HepG2 (cell line): ENCODE results near the gene CAPZB. TPM values are rescaled to one million over a fixed set of nuclear protein-coding genes. Genes with fewer than 3 reads are reported as not detected.

Experiments
- AGO1 ChIP-seq: fragments of 200-400 bp; formaldehyde crosslinking; IDR thresholded peaks from 2 replicates; pipeline ENCODE4 v1.6.1; 2017; ENCODE audit warnings: mild to moderate bottlenecking, low read depth, low read length, moderate library complexity; ENCODE audit not compliant: poor library complexity, severe bottlenecking
- AKAP8 ChIP-seq: sonication (generic); formaldehyde crosslinking; IDR thresholded peaks from 2 replicates; pipeline ENCODE4 v1.5.1; 2020; ENCODE audit warnings: mild to moderate bottlenecking, missing genetic modification reagents
- ATF7 ChIP-seq, 2 experiments: fragments of 450-650 bp in 1 of 2; sonication (generic) in 1 of 2; formaldehyde crosslinking in 1 of 2; IDR thresholded peaks; 2 replicates each; pipeline versions ENCODE4 v1.4.0 to v1.6.1; 2016 to 2020; ENCODE audit warnings: antibody characterized with exemption in 1 of 2, mild to moderate bottlenecking in 1 of 2, missing genetic modification reagents in 1 of 2
- BRCA1 ChIP-seq: sonication (generic); formaldehyde crosslinking; IDR thresholded peaks from 2 replicates; pipeline ENCODE4 v1.4.0; 2020; ENCODE audit warnings: missing genetic modification reagents
- CERS6 ChIP-seq: sonication (generic); formaldehyde crosslinking; IDR thresholded peaks from 2 replicates; pipeline ENCODE4 v1.5.0; 2020; ENCODE audit warnings: missing genetic modification reagents
- CTCF ChIP-seq: sonication (generic); formaldehyde crosslinking; IDR thresholded peaks from 2 replicates; pipeline ENCODE4 v1.5.0; 2020; ENCODE audit warnings: mild to moderate bottlenecking, missing genetic modification reagents, moderate library complexity
- DPF2 ChIP-seq: sonication (generic); formaldehyde crosslinking; IDR thresholded peaks from 2 replicates; pipeline ENCODE4 v1.4.0; 2020; ENCODE audit warnings: mild to moderate bottlenecking, low read depth, missing genetic modification reagents, borderline replicate concordance
- FOXP4 ChIP-seq: sonication (generic); formaldehyde crosslinking; IDR thresholded peaks from 2 replicates; pipeline ENCODE4 v1.4.0; 2020; ENCODE audit warnings: missing genetic modification reagents
- GABPB1 ChIP-seq: IDR thresholded peaks from 2 replicates; pipeline ENCODE4 v1.6.1; 2016; ENCODE audit warnings: mild to moderate bottlenecking, missing genetic modification reagents, moderate library complexity, missing compliant biosample characterization
- HNRNPK ChIP-seq: fragments of 200-400 bp; formaldehyde crosslinking; IDR thresholded peaks from 2 replicates; pipeline ENCODE4 v1.6.1; 2018; ENCODE audit warnings: low read length, low read depth, moderate library complexity, mild to moderate bottlenecking; ENCODE audit not compliant: poor library complexity, severe bottlenecking
- IKZF4 ChIP-seq: sonication (generic); formaldehyde crosslinking; IDR thresholded peaks from 2 replicates; pipeline ENCODE4 v1.5.1; 2020; ENCODE audit warnings: borderline replicate concordance, mild to moderate bottlenecking, low read depth, missing genetic modification reagents; ENCODE audit errors: not compliant biosample characterization
- TCF7 ChIP-seq: sonication (generic); IDR thresholded peaks from 2 replicates; pipeline ENCODE4 v1.6.1; 2016; ENCODE audit warnings: antibody characterized with exemption, low read depth
- WIZ ChIP-seq: sonication (generic); formaldehyde crosslinking; IDR thresholded peaks from 2 replicates; pipeline ENCODE4 v1.5.1; 2020; ENCODE audit warnings: mild to moderate bottlenecking, missing genetic modification reagents
- ZFP36L1 ChIP-seq: sonication (generic); formaldehyde crosslinking; IDR thresholded peaks from 2 replicates; pipeline ENCODE4 v1.8.0; 2022; ENCODE audit warnings: mild to moderate bottlenecking, missing genetic modification reagents, moderate library complexity
- ZNF678 ChIP-seq: sonication (generic); formaldehyde crosslinking; IDR thresholded peaks from 2 replicates; pipeline ENCODE4 v1.4.0; 2020; ENCODE audit warnings: mild to moderate bottlenecking, missing genetic modification reagents
- ZNF691 ChIP-seq: sonication (generic); formaldehyde crosslinking; IDR thresholded peaks from 2 replicates; pipeline ENCODE4 v1.4.0; 2020; ENCODE audit warnings: missing genetic modification reagents, low read depth, mild to moderate bottlenecking, borderline replicate concordance
- ZSCAN21 ChIP-seq: sonication (generic); formaldehyde crosslinking; IDR thresholded peaks from 2 replicates; pipeline ENCODE4 v1.8.0; 2022; ENCODE audit warnings: mild to moderate bottlenecking, missing genetic modification reagents, moderate library complexity, borderline replicate concordance
- ZSCAN9 ChIP-seq: IDR thresholded peaks from 2 replicates; pipeline ENCODE4 v1.6.1; 2016; ENCODE audit warnings: borderline replicate concordance
- polyA plus RNA-seq, 8 experiments: library from polyadenylated mRNA; depleted of rRNA in 3 of 8; stranded (reverse) in 7 of 8; unstranded in 1 of 8; fragments of >200 nt; fragmentation: Illumina TruSeq in 4 of 8; extraction: Trizol in 4 of 8; gene quantifications; 2 replicates each; pipeline versions ENCODE4 v1.2.1 to v1.2.3, GENCODE V29; 2011 to 2016; ENCODE audit warnings: low read depth in 4 of 8, missing spikeins in 1 of 8, mixed read lengths in 1 of 8; ENCODE audit not compliant: insufficient read depth in 1 of 8
- total RNA-seq, 5 experiments: library from RNA; depleted of rRNA; stranded (reverse); fragments of >200 nt; fragmentation: Illumina TruSeq; extraction: Trizol; gene quantifications; 2 replicates each; pipeline ENCODE4 v1.2.3, GENCODE V29; 2016; ENCODE audit warnings: low read depth in 1 of 5

The CAPZB gene
- total and polyA plus RNA-seq, 2 of the 13 experiments (the other 11 are each of a cell fraction or from before 2014, with no cell fraction given), result 58.9 to 76.9 TPM

GRCh38 chr1:19436716-19437476 is 48.4 kb downstream of the CAPZB start (continued):
- no peak for TF ChIP-seq ZNF691
- TF ChIP-seq BRCA1, result 0 out of 2 replicates have a peak, but pooled peaks have one; percentile 31
- no peak for TF ChIP-seq ZNF678
- TF ChIP-seq ZSCAN21, result peak; percentile 77; the same call in 1 of the 2 replicates
- TF ChIP-seq CTCF (CRISPR knock-in tag), result no peak
- peak; percentile 77 for TF ChIP-seq DPF2 (CRISPR knock-in tag)
- TF ChIP-seq HNRNPK, result no peak
- TF ChIP-seq FOXP4 (CRISPR knock-in tag), result peak; percentile 89
- no peak for TF ChIP-seq WIZ
- TF ChIP-seq TCF7, result peak; percentile 63
- 0 out of 2 replicates have a peak, but pooled peaks have one; percentile 61 for TF ChIP-seq ZSCAN9 (CRISPR knock-in tag)
- no peak for TF ChIP-seq AKAP8 (CRISPR knock-in tag)
- no peak for TF ChIP-seq CERS6 (CRISPR knock-in tag)
- no peak for TF ChIP-seq ZFP36L1 (CRISPR knock-in tag)
- TF ChIP-seq IKZF4 (CRISPR knock-in tag), result no peak
- no peak for TF ChIP-seq AGO1
- 0 out of 2 replicates have a peak, but pooled peaks have one; percentile 26 for TF ChIP-seq GABPB1 (CRISPR knock-in tag)
- no peak for TF ChIP-seq ATF7 (IDR thresholded peaks at IDR 0.05)
- TF ChIP-seq ATF7 (CRISPR knock-in tag; IDR thresholded peaks at IDR 0.05), result no peak
